Trophoblast cell (in vitro differentiated cells and primary cell): ENCODE data around the gene FCMR.

ENCODE experiments used
- DNase-seq, 2 donors: peaks; one replicate each; pipeline ENCODE4 v3.0.0-alpha.2; 2016
- H2AFZ ChIP-seq: 2 replicates; pipeline ENCODE4 v1.6.1; 2013; ENCODE audit warnings: low read length, moderate library complexity, mild to moderate bottlenecking; ENCODE audit not compliant: insufficient read depth, poor library complexity
- H2AK5ac ChIP-seq: 2 replicates; pipeline ENCODE4 v1.6.1; 2013; ENCODE audit warnings: mild to moderate bottlenecking, low read length
- H2BK120ac ChIP-seq: 2 replicates; pipeline ENCODE4 v1.6.1; 2013; ENCODE audit warnings: low read length, mild to moderate bottlenecking, moderate library complexity; ENCODE audit not compliant: insufficient read depth, poor library complexity
- H2BK12ac ChIP-seq: 2 replicates; pipeline ENCODE4 v1.6.1; 2013; ENCODE audit warnings: mild to moderate bottlenecking, low read length, moderate library complexity
- H2BK5ac ChIP-seq: 2 replicates; pipeline ENCODE4 v1.6.1; 2013; ENCODE audit warnings: low read length, low read depth, moderate library complexity, mild to moderate bottlenecking; ENCODE audit not compliant: poor library complexity
- H3K14ac ChIP-seq: 2 replicates; pipeline ENCODE4 v1.6.1; 2013; ENCODE audit warnings: mild to moderate bottlenecking, low read length
- H3K18ac ChIP-seq: 2 replicates; pipeline ENCODE4 v1.6.1; 2013; ENCODE audit warnings: mild to moderate bottlenecking, low read length
- H3K23ac ChIP-seq: 2 replicates; pipeline ENCODE4 v1.6.1; 2013; ENCODE audit warnings: low read length
- H3K27ac ChIP-seq: 2 replicates; pipeline ENCODE4 v1.5.1; 2013; ENCODE audit warnings: low read depth, mild to moderate bottlenecking, inconsistent platforms, low read length, moderate library complexity
- H3K27me3 ChIP-seq: 2 replicates; pipeline ENCODE4 v1.6.1; 2013; ENCODE audit warnings: inconsistent platforms, mild to moderate bottlenecking, low read length, moderate library complexity; ENCODE audit not compliant: insufficient read depth
- H3K36me3 ChIP-seq, 2 experiments: 1 replicate in 1 of 2; 2 replicates in 1 of 2; pipeline ENCODE4 v1.6.1; 2013; ENCODE audit warnings: low read length in 2 of 2, mild to moderate bottlenecking in 2 of 2, moderate library complexity in 1 of 2; ENCODE audit not compliant: insufficient read depth in 2 of 2, control insufficient read depth in 1 of 2
- H3K4ac ChIP-seq: 2 replicates; pipeline ENCODE4 v1.6.1; 2013; ENCODE audit warnings: low read depth, mild to moderate bottlenecking, low read length, moderate library complexity
- H3K4me1 ChIP-seq, 2 experiments: 1 replicate in 1 of 2; 2 replicates in 1 of 2; pipeline ENCODE4 v1.6.1; 2013; ENCODE audit warnings: low read length in 2 of 2, mild to moderate bottlenecking in 2 of 2, moderate library complexity in 1 of 2; ENCODE audit not compliant: insufficient read depth in 2 of 2, control insufficient read depth in 1 of 2
- H3K4me2 ChIP-seq: 2 replicates; pipeline ENCODE4 v1.6.1; 2013; ENCODE audit warnings: inconsistent platforms, mild to moderate bottlenecking, low read length, moderate library complexity
- H3K4me3 ChIP-seq: 2 replicates; pipeline ENCODE4 v1.5.1; 2013; ENCODE audit warnings: mild to moderate bottlenecking, low read depth, low read length, inconsistent platforms
- H3K79me1 ChIP-seq: one replicate; pipeline ENCODE4 v1.6.1; 2013; ENCODE audit warnings: low read length
- H3K79me2 ChIP-seq: 2 replicates; pipeline ENCODE4 v1.6.1; 2013; ENCODE audit warnings: low read length, mild to moderate bottlenecking; ENCODE audit not compliant: control insufficient read depth, insufficient read depth, poor library complexity
- H3K9ac ChIP-seq: 2 replicates; pipeline ENCODE4 v1.6.1; 2013; ENCODE audit warnings: mild to moderate bottlenecking, low read length
- H3K9me3 ChIP-seq: 2 replicates; pipeline ENCODE4 v1.6.1; 2013; ENCODE audit warnings: low read depth, mild to moderate bottlenecking, control low read depth, inconsistent platforms, low read length; ENCODE audit not compliant: insufficient read depth
- H4K12ac ChIP-seq: 2 replicates; pipeline ENCODE4 v1.6.1; 2013; ENCODE audit warnings: low read depth, mild to moderate bottlenecking, low read length, moderate library complexity
- H4K8ac ChIP-seq: 2 replicates; pipeline ENCODE4 v1.6.1; 2013; ENCODE audit warnings: low read depth, mild to moderate bottlenecking, low read length, moderate library complexity
- H4K91ac ChIP-seq: one replicate; pipeline ENCODE4 v1.6.1; 2013; ENCODE audit warnings: low read depth, mild to moderate bottlenecking, low read length, moderate library complexity
- WGBS: extraction: QIAGEN DNeasy Blood & Tissue Kit; methylation state at CpG from one replicate; pipeline ENCODE4 v1.1.7; 2013; ENCODE audit warnings: missing lambda C conversion rate; ENCODE audit not compliant: insufficient read length, insufficient coverage; ENCODE audit errors: extremely low coverage; 5-methylcytosine and 5-hydroxymethylcytosine counted together

FCMR gene

GRCh38 chr1:206967096-206967849 is 45.5 kb upstream of the FCMR start:
- Histone ChIP-seq H2BK120ac (no peak overlapping the region), H3K4ac (no peak overlapping the region), H3K36me3 (no peaks in the 10 kb centered on the region), H2AFZ (no peak overlapping the region), H3K9me3 (no peaks in the 10 kb centered on the region), H4K91ac (no peak overlapping the region), H3K4me3 (no peak overlapping the region), H3K4me2 (no peak overlapping the region), H3K23ac (no peak overlapping the region), H3K18ac (no peak overlapping the region), H4K8ac (no peak overlapping the region), H3K27ac (no peak overlapping the region), H3K9ac (peak overlapping the region; percentile 4), H3K79me1 (no peaks in the 10 kb centered on the region), H2BK5ac (no peak overlapping the region), H3K27me3 (no peaks in the 10 kb centered on the region), H2AK5ac (no peak overlapping the region), H3K4me1 (no peaks in the 10 kb centered on the region), H3K79me2 (no peaks in the 10 kb centered on the region), H4K12ac (no peak overlapping the region), H3K14ac (no peak overlapping the region), H2BK12ac (no peak overlapping the region)
- peak in 1 of 2 donors; percentile 5 for DNase-seq
- WGBS: no CpG with 5 or more reads among the region's 8 CpGs

DNA sequence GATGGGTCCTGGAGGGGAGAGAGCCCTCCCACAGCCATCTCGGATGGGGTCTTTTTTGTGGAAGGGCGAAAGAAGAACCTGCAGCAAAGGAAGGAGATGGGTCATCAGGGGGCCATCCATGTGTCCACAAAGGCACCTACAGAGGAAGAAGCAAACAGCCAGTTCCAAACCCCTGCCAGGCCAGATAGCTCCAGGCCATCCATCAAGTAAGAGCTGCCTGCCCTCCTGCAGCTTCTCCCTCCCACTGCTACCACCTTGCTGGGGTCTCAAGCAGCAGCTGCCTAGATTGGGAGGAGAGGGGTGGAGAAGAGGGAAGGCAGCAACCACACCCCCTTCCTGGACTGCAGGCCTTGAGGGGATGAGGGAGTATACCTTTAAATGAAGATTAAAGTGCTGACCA is 44.0 kb upstream of the FCMR start:
- Histone ChIP-seq H3K23ac (no peak overlapping the region), H3K27me3 (no peaks in the 10 kb centered on the region), H3K79me2 (no peaks in the 10 kb centered on the region), H3K18ac (no peak overlapping the region), H2BK5ac (no peak overlapping the region), H3K4me1 (no peaks in the 10 kb centered on the region), H2AFZ (no peak overlapping the region), H3K4me3 (no peak overlapping the region), H3K9ac (no peak overlapping the region), H3K79me1 (no peaks in the 10 kb centered on the region), H3K4ac (no peak overlapping the region), H4K8ac (no peak overlapping the region), H2BK12ac (no peak overlapping the region), H3K4me2 (no peak overlapping the region), H3K9me3 (peaks cover 3% of the 10 kb centered on the region), H2BK120ac (no peak overlapping the region), H3K36me3 (no peaks in the 10 kb centered on the region), H3K14ac (no peak overlapping the region), H3K27ac (no peak overlapping the region), H2AK5ac (no peak overlapping the region), H4K12ac (no peak overlapping the region), H4K91ac (no peak overlapping the region)
- no CpG with 5 or more reads among the region's 2 CpGs for WGBS
- no peak for DNase-seq

DNA sequence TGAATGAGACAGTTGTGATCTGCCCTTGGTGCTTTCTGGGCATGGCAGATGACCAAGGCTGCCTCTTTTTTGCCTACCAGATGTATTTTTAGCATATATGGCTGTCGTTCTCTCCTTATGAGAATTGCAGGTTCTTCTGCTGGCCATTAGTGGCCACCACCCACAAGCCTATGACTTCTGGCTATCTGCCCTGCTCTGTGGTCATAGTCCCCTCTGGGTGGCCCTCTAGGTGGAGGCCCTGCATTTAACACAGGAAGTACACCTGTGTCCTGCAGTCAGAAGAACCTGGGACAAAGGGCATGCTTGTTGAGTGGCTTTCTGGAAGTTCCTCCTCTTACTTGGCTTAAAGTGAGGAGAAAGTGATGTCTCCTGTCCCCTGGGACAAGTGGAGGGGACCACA is 42.0 kb upstream of the FCMR start:
- no peak overlapping the region for H2BK120ac ChIP-seq
- no peak overlapping the region for H3K14ac ChIP-seq
- H3K4me3 ChIP-seq: no peak overlapping the region
- no peak for DNase-seq
- H3K27ac ChIP-seq: no peak overlapping the region
- no peak overlapping the region for H4K8ac ChIP-seq
- H3K23ac ChIP-seq: no peak overlapping the region
- H2BK5ac ChIP-seq: no peak overlapping the region
- no CpG with 5 or more reads among the region's 1 CpG for WGBS
- no peaks in the 10 kb centered on the region for H3K4me1 ChIP-seq
- no peaks in the 10 kb centered on the region for H3K36me3 ChIP-seq
- H3K9ac ChIP-seq: no peak overlapping the region
- H3K79me1 ChIP-seq: no peaks in the 10 kb centered on the region
- H4K12ac ChIP-seq: no peak overlapping the region
- no peaks in the 10 kb centered on the region for H3K79me2 ChIP-seq
- H4K91ac ChIP-seq: no peak overlapping the region
- H2BK12ac ChIP-seq: no peak overlapping the region
- peaks cover 3% of the 10 kb centered on the region for H3K9me3 ChIP-seq
- no peaks in the 10 kb centered on the region for H3K27me3 ChIP-seq
- no peak overlapping the region for H3K4ac ChIP-seq
- no peak overlapping the region for H3K18ac ChIP-seq
- H2AK5ac ChIP-seq: no peak overlapping the region
- no peak overlapping the region for H3K4me2 ChIP-seq
- no peak overlapping the region for H2AFZ ChIP-seq

DNA sequence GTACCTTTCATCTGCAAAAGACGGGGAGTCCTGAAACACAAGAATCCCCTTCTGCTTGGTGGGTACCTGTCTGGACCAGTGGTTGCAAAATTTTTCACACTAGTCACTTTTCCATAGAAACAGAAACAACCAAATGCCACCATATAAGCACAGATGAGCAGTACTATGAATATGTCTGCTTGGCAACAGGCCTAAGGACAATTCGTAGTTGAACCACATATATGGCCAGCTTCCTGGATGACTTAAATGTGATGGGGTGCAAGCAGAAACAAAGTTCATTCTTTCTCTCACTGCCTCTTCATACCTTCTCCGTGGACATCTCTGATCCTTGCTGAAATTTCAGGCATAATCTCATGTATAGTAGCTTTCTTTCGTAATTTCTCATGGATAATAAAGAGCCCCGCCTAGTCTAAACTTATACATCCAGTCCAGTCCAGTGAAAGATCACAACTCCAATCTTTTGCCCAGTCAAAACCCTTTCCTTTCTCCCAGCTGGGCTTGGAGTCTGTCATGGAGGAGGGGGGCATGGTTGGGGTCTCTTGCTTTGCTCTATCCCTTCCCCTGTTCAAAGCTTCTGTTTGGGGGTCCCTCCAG is 41.5 kb upstream of the FCMR start:
- Histone ChIP-seq H2BK12ac (no peak overlapping the region), H3K36me3 (no peaks in the 10 kb centered on the region), H3K4me2 (no peak overlapping the region), H4K91ac (no peak overlapping the region), H3K9me3 (peaks cover 3% of the 10 kb centered on the region), H2AK5ac (no peak overlapping the region), H3K9ac (no peak overlapping the region), H2BK120ac (no peak overlapping the region), H2BK5ac (no peak overlapping the region), H3K23ac (no peak overlapping the region), H3K4me3 (no peak overlapping the region), H3K4ac (no peak overlapping the region), H3K14ac (no peak overlapping the region), H4K12ac (no peak overlapping the region), H3K27me3 (no peaks in the 10 kb centered on the region), H3K79me2 (no peaks in the 10 kb centered on the region), H2AFZ (no peak overlapping the region), H3K18ac (no peak overlapping the region), H3K27ac (no peak overlapping the region), H4K8ac (no peak overlapping the region), H3K79me1 (no peaks in the 10 kb centered on the region), H3K4me1 (no peaks in the 10 kb centered on the region)
- DNase-seq: no peak
- no CpG with 5 or more reads among the region's 5 CpGs for WGBS
